Stimulated activated CD8-positive, alpha-beta memory T cell treated with anti-CD3 and anti-CD28 coated beads, Interleukin-12 subunit alpha, Interleukin-12 subunit beta, amount 100 ng/mL, for 1 hour (primary cell): ENCODE measurements around the gene DLGAP3.

ENCODE experiments used
- DNase-seq: peaks from one replicate; pipeline ENCODE4 v3.0.0-alpha.2; 2020; ENCODE audit warnings: low read depth

The DLGAP3 gene

DNA sequence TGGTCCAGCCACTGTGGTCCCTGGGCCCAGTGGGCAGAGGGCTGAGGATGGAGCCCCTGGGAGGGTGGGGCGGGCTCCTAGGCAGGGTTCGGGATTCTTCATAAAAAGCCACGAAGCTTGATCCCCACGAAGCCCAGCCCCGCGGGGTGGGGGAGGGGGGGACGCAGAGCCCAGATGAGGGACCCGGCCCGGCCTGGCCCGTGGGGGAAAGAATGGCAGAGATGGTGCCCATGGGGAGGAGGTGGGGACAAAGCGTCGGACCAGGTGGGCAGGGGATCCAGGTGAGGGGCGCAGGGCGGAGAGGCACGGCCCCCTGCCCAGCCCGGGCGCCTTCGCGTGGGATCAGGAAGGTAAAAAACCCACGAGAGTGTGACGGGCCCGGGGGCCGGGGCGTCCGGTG is 63.9 kb downstream of the DLGAP3 start:
- DNase-seq = no peak

DNA sequence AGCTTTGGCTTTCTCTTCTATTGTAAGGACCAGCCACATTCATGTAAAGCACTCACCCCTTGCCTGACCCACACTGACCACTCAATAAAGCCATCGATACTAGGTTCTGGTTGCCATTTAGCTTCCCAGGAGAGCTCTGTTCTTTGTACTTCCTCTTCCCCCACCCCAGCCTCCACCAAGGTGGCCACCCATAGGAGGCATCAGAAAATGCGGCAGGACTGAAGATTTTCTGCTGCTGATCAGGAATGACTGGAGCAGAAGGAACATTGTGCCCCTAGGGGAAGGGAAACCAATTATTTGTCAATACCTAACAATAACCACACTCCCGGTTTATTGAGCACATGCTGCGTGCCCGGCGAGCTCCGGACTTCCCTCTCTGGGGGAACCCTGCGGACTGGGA is 64.7 kb downstream of the DLGAP3 start:
- DNase-seq = no peak

DNA sequence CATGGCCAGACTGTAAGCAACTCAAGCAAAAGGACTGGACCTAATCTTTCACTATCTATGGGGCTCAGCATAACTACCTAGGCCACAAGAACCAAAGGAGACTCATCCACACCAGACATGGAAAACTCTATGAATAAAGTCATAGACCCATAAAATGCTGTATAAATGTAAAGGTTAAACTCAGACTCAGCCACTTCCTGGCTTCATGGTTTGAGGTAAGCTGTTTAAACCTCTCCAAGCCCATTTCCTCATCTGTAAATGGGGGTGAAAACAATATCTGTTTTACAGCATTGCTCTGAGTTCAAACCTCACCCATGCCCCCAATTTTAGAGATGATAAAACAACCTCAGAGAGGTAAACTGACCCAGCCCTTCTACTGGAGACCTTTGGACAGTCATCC is 65.9 kb downstream of the DLGAP3 start:
- DNase-seq = no peak

DNA sequence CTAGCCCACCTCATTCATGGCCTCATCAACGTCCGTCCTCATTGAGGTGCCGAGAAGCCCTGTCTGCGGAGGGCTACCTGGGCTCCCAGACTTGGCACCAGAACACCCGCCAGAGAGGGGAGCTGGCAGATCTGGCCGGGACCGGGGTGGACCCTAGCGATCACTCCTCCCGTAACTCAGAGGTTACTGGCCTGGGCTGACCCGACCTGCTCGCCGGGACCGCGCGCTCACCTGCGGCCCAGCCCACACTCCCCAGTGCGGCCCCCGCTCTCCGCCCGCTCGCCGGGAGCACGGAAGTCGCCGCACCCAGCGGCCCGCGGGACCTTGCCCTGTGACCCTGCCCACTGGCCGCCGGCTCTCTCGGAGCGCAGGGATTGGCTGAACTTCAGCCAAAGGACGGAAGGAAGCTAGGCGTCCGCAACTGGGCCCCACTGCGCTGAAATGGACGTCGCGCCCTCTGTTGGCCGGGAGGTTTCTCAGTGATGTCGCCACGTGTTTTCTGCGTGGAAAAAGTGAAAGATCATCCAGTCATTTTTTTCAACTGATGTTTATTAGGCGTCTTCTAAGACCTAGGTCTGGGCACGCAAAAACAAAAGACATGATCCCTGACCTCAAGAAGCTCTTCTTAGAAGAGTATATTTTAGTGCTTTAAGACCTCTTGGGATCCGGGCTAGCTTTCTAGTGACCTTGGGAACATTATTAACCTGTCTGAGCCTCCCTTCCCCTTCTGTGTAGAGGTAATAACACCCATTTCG is 69.8 kb downstream of the DLGAP3 start, which contains the start of gene SMIM12:
Gene SMIM12, minus strand, starts transcription at position 304 of the 755 bp plus-strand sequence. CDS start 3,772 bp downstream, outside the sequence.
- peak; percentile 89 for DNase-seq

DNA sequence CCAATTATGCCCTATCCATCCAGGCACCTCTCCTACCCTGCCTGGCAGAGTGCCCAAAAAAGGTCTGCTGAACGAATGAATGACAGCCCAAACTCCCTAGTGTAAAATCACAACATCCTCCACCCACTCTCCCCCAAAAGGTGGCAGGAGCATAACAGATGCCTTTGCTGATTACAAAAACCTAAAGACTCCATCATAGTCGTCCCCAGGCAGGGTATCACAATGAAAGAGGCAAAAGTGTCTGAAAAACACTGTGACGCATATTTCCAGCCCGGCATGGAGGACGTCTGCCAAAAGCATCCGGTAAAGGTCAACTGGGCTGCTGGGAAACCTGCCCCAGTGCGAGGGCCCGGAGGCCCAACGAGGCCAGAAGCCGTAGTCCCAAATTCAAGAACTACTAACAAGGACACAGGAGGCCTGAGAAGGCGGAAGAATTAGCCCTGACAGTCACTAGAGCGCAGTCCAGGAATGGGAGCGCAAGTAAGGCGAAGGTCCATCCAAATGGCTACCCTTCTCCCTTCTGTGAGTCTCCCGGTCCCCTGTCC is 70.5 kb downstream of the DLGAP3 start:
- no peak for DNase-seq

DNA sequence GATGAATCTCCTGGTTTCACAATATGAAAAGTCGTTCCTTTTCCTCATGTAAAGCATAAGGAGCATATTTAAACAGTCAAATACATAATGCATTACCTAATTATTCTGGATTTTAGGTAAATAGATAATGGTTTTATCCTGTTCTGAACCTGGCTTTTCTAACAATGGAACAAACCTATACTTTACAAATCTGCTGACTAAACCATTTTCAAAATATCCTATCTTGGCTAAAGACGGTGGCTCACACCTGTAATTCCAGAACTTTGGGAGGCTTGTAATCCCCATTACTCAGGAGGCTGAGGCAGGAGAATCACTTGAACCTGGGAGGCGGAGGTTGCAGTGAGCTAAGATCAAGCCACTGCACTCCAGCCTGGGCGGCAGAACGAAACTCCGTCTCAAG is 72.8 kb downstream of the DLGAP3 start:
- no peak for DNase-seq

DNA sequence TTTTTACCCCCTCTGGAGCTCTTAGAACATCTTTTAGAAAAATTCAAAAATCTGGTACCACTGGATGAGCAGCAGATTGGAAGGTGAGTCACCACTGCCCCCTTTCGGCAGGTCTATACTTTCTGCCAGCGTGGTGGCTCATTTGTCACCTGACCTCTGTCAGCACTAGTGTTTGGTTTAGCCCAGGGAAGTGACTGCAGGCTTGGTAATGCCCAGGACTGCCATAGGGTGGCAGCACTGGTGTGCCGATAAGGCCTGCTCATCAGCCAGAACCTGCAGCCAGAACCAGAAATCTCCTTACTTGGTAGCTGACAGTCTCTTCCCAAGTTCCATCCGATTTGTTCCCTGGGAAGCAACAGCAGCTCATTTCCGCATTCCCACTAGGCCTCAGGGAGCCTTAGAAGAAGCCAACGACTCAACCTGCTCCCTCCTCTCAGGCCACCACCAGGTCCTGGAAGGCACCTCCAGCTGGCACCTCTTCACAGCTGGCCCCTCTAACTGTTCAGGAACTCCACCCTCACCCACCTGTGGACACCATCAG is 76.7 kb downstream of the DLGAP3 start:
- DNase-seq = peak; percentile 71

DNA sequence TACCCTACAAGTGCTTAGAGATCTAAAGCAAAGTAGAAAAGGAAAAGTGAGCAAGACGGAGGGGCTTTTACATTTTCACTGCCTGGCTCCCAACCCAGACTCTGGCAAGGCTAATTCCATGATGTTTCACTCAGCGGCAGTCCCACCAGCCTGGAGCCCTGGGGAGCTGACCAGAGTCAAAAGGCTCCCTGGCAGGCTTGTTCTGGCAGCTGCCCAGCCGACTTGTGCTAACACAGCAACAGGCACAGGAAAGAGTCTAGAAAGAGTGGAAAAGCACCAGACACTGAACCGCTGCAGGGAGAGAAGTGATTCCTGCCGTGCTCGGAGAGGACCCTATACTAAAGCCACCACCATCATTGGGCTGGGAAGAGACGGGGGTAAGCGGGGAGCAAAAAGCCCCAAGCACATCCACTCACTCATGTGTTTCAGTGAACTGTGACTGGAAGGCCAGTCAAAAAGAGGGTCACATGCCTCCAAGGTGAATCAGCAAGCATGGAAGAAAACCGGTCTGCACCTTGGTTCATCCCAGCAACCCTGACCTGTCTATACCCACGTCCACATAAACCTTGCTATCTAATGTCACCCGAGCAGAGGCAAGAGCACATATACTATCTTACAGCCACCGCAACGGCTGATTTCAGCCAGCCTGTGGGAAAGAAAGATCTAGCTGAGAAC is 77.9 kb downstream of the DLGAP3 start:
- no peak for DNase-seq

DNA sequence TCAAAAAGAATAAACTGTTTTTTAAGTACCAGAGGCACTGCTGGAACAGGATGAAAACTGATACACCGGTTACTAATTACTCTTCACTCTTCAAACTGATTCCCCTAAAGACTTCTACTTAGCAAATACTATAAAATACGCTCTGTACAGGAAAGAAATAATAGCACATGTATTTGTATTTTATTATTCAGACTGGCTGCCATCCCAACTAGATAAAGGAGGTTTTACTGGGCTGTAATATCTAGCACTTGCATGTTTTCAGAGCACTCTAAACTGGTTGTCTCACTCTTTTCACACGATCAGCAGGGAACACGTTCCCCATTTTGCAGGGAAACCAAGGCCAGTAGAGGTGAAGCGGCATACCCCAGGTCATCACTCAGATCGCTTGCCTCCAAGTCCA is 79.1 kb downstream of the DLGAP3 start:
- DNase-seq = no peak

DNA sequence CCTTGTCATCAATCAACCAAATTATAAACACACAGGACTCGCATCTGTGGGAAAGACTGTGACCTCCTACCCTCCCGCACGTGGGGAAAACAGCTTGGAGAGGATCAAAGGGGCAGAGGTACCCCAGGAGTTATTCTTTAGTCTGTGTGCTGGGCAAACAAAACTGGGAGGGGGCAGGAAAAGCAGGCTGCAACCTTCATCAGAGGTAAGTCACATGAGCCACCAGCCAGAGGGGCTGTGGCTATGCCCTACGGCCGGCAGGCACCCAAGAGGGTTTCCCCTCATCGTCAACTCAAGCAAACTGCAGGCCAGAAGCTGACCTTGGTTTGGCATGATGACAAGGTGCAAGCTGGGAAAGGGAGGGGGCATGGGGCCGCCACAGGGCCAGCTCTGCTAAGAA is 82.4 kb downstream of the DLGAP3 start:
- DNase-seq = no peak

DNA sequence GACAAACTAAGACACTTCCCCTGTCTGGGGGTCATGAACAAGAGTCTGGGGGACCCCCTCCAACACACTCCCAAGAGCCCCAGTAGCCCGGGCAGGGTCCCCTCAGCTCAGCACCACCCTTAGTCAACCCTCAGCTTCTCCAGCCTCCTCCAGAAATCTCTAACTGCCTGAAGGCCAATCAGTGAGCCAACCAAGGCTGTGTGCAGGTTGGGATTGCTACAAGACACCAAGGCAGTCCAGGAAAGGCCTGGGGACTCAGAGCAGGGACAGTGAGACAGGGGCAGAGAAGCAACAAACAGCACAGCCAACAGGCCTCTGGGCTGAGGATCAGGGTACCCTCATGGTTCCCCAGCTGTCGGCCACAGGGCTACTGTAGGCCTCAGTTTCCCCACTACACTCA is 83.2 kb downstream of the DLGAP3 start:
- DNase-seq = no peak

DNA sequence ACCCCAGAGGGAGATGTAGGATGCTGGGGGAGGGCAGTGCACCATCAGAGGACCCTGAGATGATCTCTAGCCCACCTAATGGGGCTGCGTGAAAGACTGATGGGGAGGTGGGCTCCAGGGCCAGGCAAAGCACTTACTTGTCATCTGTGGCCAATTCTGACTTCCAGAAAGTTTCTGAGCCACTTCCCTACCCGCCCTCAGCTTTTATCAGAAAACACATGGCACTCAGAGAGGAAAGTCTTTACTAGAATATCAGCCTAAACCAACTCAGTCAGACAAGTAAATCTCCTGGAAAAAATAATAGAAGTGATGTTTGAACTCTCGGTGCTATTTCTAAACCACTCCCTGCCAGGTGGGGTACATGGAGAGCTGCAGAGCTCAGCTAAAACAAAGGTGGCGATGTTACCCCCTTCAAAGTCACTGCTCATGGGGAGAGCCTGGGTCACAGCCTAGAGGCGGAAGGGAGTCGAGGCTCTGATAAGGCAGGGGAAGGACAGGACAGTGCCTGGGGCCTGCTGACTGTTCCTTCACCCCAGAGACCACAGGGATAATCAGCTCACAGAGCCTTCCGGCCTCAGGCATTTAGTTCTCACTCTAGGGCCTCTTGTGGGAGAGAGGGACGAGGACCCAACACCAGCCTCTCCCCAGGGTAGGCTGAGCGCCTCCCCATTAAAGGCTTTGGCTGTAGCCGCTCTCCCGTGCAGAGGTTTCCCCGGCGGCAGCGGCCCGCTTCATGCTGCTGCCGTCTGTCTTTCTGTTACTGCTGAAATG is 84.1 kb downstream of the DLGAP3 start:
- no peak for DNase-seq

DNA sequence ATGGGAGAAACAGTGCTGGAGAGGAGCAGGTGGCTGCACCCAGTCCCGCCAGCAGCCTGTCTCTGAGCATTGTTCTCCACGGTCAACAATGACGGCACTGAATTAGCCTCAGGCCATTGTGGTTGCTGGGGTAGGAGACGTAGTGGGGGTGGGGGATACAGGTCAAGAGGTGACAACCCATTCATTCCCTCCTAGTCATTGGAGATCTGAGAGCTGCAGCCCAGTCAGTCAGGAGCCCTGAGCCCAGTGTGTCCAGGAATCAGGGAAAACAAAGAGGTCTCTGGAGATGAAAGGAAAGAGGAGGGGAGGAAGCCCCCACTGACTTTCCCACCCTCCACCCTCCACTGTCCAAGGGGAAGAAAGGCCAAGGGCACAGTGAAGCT is 85.2 kb downstream of the DLGAP3 start:
- DNase-seq = no peak

DNA sequence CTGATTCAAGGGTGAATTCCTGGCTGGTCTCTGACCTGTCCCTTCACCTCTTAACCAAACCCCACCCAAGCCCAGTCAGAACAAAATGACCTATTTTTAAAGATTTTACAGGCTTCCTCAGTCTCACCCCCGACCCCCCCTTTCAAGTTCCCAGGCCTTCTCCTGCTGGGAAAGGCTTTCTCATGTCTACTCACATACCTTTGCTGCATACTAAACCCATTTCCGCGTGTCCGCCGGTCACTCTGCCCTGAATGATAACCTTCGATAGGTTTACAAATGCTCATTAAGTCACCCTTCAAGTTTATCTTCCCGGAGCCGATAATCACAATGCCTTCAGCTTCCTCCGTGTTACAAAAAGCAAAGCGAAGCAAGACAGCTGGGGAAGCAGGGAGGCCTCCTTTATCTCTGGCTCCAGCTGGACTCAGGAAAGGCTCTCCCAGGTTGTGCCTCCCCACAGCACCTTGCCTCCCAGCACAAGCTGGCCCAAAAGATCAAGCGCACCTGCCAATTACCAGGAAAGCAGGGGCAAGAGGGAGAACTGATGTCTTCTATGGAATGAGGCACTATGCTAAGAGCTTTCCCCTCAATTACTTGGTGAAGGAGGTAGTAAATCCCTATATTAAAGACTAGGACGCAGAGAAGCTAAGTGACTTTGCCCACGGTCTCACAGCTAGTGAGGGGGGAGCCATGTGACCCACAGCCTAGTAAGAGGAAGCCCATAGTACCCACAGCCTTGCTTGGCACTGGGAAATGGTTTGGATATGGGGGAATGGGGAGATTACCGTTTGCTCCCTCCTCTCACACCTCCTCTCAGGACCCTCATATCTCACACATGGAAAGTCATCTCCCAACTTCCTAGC is 85.8 kb downstream of the DLGAP3 start:
- DNase-seq = no peak

DNA sequence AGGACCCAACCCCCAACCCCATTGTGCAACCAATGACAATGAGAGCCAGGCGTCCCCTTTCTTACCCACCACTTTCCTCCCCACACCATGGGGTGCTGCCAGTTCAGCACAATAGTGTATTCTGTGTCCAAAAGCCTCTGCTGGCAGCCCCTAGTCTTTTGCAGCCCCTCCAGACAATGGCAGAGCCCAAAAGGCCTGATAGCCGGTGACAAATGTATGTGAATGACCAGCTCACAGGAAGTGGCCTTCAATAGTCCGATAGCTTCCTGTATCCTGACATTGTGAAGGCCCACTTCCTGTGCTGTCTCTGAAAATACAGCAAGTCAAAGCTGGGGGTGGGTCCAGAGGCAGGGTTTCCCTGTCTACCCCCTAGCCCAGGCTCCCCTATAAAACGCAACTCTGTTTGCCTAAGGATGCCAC is 86.5 kb downstream of the DLGAP3 start:
- DNase-seq = no peak

DNA sequence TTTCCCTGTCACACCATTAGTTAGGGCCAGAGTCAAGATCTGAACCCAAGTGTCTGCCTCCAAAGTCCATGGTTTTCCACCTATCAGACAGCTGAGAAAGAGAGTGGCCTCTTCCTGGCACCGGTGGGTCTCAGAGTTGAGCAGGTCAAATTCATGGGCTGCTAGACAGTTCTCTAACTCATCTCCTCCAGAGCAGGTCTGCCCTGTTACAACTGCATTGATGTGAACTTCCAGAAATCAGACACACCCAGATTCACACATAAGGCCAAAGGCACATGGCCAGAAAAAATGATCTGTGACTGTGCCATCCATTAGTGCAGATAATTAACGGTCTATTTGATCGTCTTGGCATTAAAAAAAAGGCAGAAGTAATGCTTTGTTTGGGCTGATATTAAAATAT is 87.4 kb downstream of the DLGAP3 start:
- no peak for DNase-seq

DNA sequence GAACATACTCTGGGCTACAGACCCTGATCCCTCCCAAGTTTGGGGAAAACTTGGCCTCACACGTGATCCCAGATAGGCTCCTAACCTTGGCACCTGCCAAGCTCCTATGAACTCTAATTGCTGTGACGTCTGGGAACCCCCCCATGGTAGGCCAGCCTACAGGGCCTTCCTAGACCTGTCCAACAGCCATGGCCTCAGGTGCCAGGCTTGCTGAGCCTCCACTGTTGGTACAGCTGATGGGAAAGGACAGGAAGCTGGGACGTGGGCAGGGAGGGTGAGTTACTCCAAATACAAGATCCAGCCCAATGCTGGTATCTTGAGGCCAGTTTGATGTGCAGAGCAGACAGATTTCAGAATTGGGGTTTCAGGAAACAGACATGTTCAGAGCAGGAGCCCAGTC is 89.0 kb downstream of the DLGAP3 start:
- DNase-seq = no peak

DNA sequence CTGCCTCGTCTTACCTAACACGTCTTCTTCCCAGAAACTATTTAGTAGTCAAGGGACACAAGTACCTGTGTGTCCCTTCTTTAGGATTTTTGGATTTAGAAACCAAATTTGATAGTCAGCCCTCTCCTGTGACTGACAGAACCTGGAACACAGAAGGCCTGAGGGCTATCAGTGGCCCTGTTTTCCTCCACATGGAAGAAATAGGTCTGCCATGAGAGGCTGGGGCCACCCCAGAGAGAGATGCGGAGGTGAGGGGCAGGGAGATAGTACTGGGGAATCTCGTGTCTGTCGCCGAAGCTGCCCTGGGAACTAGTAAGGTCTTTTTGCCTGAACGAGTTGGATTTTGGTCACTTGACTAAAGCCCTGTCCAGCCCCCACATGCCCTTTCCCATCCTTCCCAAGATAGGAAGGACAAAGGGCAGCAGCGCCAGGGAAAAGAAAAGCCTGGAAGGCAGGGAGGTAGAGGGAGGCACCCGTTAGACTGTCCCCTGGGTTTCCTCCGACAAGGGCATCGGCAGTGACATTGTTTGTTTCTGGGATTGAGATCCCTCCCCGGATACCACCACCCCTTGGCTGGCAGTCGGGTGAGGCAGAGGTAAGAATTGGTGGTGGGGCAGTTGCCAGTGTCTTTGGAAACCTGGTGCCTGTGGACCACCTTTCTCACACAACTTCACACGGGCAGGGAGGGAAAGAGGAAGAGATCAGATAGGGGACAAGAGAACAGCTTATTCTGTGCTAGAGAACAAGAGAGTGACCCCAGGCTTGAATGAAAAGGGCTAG is 89.7 kb downstream of the DLGAP3 start:
- DNase-seq = no peak

DNA sequence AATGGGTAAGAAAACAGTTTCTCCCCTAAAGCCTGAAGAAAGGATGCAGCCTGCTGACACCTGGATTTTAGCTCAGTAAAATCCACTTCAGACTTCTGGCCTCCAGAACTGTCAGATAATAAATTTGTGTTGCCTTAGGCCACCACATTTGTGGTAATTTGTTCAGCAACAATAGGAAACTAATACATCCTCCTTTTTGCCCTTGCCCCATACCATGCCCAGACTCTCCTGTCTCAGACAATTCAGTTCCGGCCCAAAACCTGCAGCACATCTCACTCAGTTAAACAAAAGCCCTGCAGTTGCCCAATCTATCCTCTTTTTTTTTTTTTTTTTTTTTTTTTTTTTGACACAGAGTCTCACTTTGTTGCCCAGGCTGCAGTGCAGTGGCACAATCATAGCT is 95.7 kb downstream of the DLGAP3 start:
- DNase-seq = no peak

DNA sequence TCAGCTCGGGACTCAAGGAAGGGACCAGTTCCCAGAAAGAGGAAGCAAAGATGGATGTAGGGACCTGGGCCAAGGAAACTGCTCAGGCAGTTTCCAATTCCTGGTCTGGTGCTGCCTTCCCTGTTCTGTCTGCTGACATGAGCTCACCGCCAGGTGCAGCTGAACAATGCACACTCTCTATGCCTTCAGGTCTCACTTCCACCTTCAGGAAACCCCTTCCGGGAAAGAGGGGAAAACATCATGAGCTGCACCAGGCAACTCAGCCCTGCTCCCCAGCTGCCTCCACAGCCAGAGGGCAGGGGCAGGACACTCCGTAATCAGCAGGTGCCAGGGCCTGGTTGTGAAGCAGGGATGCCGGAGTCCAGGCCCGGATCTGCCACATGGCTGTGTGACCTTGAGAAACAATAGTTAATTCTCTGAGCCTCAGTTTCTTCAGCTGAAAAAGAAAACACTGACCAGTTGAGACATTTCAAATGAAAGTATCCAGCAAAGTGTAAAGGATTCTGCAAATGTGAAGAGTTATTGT is 97.7 kb downstream of the DLGAP3 start:
- no peak for DNase-seq
